Measurements from ENCODE around the gene IVD. TPM values are rescaled to one million over a fixed set of nuclear protein-coding genes. Genes with fewer than 3 reads are reported as not detected.
A peak's percentile ranks its signal among the peaks of the same experiment; 100 is the strongest.

Gene IVD
- total RNA-seq, 1 donor from 2014 or later: 106 TPM

- no peaks in the 10 kb centered on the region for H3K27me3 ChIP-seq (ENCODE audit: low read depth)
- H3K36me3 ChIP-seq: peaks cover 72% of the 10 kb centered on the region
Observed at GRCh38 chr15:40416056-40416455, 10.5 kb downstream of the IVD start.

GRCh38 chr15:40418126-40418525 lies 12.5 kb downstream of the IVD start:
- peaks cover 51% of the 10 kb centered on the region for H3K36me3 ChIP-seq

More at GRCh38 chr15:40416056-40416455, 10.5 kb downstream of the IVD start:
- TF ChIP-seq CTCF (IDR thresholded peaks at IDR 0.05; ENCODE audit: borderline replicate concordance): no peak
- DNase-seq: no peak
- intact Hi-C loops (cut with micrococcal nuclease): no loop called here
- H3K9me3 ChIP-seq (replicated peaks): no peaks in the 10 kb centered on the region
- peaks cover 17% of the 10 kb centered on the region for H3K4me1 ChIP-seq
- no peak overlapping the region for H3K4me3 ChIP-seq
- no peak overlapping the region for H3K27ac ChIP-seq (replicated peaks)

GRCh38 chr15:40420071-40420713 lies 14.6 kb downstream of the IVD start:
- Histone ChIP-seq H3K27me3 (ENCODE audit: low read depth) (no peaks in the 10 kb centered on the region), H3K4me1 (peaks cover 23% of the 10 kb centered on the region), H3K9me3 (replicated peaks) (no peaks in the 10 kb centered on the region), H3K36me3 (peaks cover 31% of the 10 kb centered on the region), H3K4me3 (no peak overlapping the region), H3K27ac (replicated peaks) (peak overlapping the region; percentile 76)
- no peak for TF ChIP-seq CTCF (IDR thresholded peaks at IDR 0.05; ENCODE audit: borderline replicate concordance)
- DNase-seq: peak; percentile 55
- intact Hi-C loops (cut with micrococcal nuclease): loop anchor here (10.0 kb wide), 2 partner anchors 75 to 135 kb away; partner anchors contain the start of genes ANKRD63 and CCDC9B

More at GRCh38 chr15:40418126-40418525, 12.5 kb downstream of the IVD start:
- intact Hi-C loops (cut with micrococcal nuclease): no loop called here
- Histone ChIP-seq H3K4me1 (peaks cover 23% of the 10 kb centered on the region), H3K27me3 (ENCODE audit: low read depth) (no peaks in the 10 kb centered on the region), H3K4me3 (no peak overlapping the region), H3K27ac (replicated peaks) (no peak overlapping the region), H3K9me3 (replicated peaks) (no peaks in the 10 kb centered on the region)
- TF ChIP-seq CTCF (IDR thresholded peaks at IDR 0.05; ENCODE audit: borderline replicate concordance): no peak
- DNase-seq: no peak

- intact Hi-C loops (cut with micrococcal nuclease): loop anchor here (10.0 kb wide), 2 partner anchors 76 to 136 kb away; partner anchors contain the start of genes ANKRD63 and CCDC9B
- Histone ChIP-seq H3K4me3 (no peak overlapping the region), H3K9me3 (replicated peaks) (no peaks in the 10 kb centered on the region), H3K4me1 (peaks cover 23% of the 10 kb centered on the region), H3K27me3 (ENCODE audit: low read depth) (no peaks in the 10 kb centered on the region), H3K27ac (replicated peaks) (peak overlapping the region; percentile 76), H3K36me3 (peaks cover 25% of the 10 kb centered on the region)
- TF ChIP-seq CTCF (IDR thresholded peaks at IDR 0.05; ENCODE audit: borderline replicate concordance): no peak
- no peak for DNase-seq
Observed at GRCh38 chr15:40420793-40421192, 15.2 kb downstream of the IVD start.

GRCh38 chr15:40421246-40422157 lies 15.9 kb downstream of the IVD start:
- Histone ChIP-seq H3K9me3 (replicated peaks) (no peaks in the 10 kb centered on the region), H3K4me3 (peak overlapping the region; percentile 32), H3K27me3 (ENCODE audit: low read depth) (no peaks in the 10 kb centered on the region), H3K27ac (replicated peaks) (peak overlapping the region; percentile 76), H3K36me3 (peaks cover 18% of the 10 kb centered on the region), H3K4me1 (peaks cover 23% of the 10 kb centered on the region)
- TF ChIP-seq CTCF (IDR thresholded peaks at IDR 0.05; ENCODE audit: borderline replicate concordance): peak; percentile 96
- intact Hi-C loops (cut with micrococcal nuclease): loop anchor here (10.0 kb wide), 2 partner anchors 77 to 137 kb away; partner anchors contain the start of genes ANKRD63 and CCDC9B
- DNase-seq: peak; percentile 76

All from left ventricle myocardium inferior (tissue), 1 donor.